Measurements from ENCODE around the gene AAGAB. TPM values are rescaled to one million over a fixed set of nuclear protein-coding genes. Genes with fewer than 3 reads are reported as not detected.

The AAGAB gene, protein sequence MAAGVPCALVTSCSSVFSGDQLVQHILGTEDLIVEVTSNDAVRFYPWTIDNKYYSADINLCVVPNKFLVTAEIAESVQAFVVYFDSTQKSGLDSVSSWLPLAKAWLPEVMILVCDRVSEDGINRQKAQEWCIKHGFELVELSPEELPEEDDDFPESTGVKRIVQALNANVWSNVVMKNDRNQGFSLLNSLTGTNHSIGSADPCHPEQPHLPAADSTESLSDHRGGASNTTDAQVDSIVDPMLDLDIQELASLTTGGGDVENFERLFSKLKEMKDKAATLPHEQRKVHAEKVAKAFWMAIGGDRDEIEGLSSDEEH
- total RNA-seq: 60.5 and 60.6 TPM in 2 replicates
- long read RNA-seq, transcript AAGAB-207 (10 exons, 2,251 nt): minor isoform, 47 of 547 reads
- long read RNA-seq, transcript AAGAB-201 (10 exons, 2,841 nt): major isoform, 411 of 547 reads
- long read RNA-seq, partial matches to known transcripts: 26 of 547 reads
- long read RNA-seq, other reads (novel, unspliced or antisense): 62 of 547 reads

DNA sequence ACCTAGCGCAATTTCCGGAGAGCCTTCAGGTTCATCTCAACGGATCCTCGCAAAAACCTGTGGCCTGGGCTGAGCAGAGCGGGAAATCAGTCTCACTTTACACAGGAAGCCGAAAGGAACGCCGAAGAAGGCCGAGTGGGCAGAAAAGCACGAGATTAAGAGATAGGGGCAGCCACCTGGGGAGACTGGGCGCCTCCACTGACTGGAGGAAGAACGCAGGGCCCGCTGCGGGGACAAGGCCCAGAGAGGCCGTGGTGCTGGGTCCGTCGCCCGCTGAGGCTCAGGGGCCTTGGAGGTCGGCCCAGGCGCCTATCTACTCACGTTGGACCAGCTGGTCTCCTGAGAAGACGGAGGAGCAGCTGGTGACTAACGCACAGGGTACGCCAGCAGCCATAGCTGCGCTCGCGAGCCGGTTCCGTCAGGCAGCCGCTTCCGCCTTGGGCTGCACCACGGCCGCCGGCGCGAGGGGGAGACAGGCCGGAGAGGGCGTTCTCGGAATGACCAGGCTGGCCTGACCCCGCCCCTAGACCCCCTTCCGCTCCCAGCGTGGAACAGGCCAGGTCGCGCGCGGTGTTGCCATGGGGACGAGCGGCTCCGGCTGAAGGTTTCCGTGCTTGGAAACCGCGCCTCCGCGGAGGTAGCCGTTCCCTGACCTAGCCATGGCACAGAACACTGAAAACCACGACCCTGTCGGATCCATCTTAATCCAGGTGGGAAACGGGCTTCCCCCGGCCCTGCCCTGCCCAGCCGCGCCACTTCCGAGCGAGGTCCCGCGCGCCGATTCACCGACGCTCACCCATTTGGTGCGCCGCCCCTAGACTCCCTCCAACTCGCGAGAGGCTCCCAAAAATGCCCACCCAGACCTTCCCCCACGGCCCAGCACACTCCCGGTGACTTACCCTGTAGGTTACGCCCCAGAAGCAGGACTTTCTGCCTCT is at the start of gene AAGAB, which contains the start of gene IQCH:
Gene AAGAB (minus strand): TSS at position 424 of the 938 bp plus-strand sequence. CDS start 30 bp downstream, at position 394.
Gene IQCH (plus strand): TSS at position 549 of the 938 bp plus-strand sequence. CDS start 111 bp downstream, at position 660.
- TF ChIP-seq, protein P1, sequence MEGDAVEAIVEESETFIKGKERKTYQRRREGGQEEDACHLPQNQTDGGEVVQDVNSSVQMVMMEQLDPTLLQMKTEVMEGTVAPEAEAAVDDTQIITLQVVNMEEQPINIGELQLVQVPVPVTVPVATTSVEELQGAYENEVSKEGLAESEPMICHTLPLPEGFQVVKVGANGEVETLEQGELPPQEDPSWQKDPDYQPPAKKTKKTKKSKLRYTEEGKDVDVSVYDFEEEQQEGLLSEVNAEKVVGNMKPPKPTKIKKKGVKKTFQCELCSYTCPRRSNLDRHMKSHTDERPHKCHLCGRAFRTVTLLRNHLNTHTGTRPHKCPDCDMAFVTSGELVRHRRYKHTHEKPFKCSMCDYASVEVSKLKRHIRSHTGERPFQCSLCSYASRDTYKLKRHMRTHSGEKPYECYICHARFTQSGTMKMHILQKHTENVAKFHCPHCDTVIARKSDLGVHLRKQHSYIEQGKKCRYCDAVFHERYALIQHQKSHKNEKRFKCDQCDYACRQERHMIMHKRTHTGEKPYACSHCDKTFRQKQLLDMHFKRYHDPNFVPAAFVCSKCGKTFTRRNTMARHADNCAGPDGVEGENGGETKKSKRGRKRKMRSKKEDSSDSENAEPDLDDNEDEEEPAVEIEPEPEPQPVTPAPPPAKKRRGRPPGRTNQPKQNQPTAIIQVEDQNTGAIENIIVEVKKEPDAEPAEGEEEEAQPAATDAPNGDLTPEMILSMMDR (IDR thresholded peaks at IDR 0.05; ENCODE audit: unreplicated experiment): no peak
- H3K27me3 Mint-ChIP-seq: no peaks in the 10 kb centered on the region
- peak; percentile 100 for DNase-seq (ENCODE audit: low spot score, unreplicated experiment)
- H3K9me3 Mint-ChIP-seq (ENCODE audit: low read depth): no peaks in the 10 kb centered on the region
- H3K27ac Mint-ChIP-seq: peak within 1 kb of the TSS; percentile 99
- no peaks in the 10 kb centered on the region for H3K36me3 Mint-ChIP-seq (ENCODE audit: insufficient read depth)
- peak within 1 kb of the TSS; percentile 94 for H3K4me3 Mint-ChIP-seq (ENCODE audit: low read depth)
- H3K4me1 Mint-ChIP-seq (ENCODE audit: low read depth): peaks cover 17% of the 10 kb centered on the region

DNA sequence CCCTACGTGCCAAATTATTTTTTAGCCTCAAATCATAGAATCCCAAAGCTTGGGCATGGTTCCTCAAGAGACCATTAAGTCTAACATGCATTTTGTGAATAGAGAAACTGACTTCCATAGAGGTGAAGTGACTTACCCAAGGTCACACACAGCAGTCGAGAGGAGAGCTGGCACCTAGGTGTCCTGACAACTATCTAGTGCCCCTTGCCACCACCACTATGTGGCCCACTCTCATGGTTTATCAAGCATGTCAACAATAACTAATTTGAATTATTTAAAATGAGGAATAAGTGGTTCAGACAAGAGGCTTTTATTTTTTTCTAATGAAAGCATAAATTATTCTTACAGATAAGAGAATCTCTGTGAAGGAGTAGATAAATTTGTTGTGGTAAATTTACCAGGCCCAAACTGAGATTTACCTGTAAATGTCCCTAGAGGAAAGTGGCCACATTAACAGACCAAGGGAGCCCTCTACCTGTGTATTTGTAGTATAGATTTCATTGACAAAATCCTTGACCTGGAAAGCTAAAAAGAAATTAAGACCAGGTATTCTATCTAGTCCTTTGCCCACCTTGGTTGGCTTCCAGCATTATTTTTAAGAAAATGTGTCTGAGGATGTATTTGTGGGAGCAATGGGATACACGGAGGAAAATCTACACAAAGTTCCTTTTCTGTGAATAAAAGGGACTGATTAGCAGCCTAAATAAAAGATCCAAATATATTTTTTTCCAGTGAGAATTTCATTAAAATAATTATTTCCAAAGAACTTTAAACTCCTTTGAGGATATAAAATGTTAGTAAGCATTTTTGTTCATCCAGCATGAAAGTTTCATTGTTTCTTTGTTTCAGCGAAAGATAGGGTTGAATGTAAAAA is 49.3 kb upstream of the AAGAB start:
- no peaks in the 10 kb centered on the region for H3K36me3 Mint-ChIP-seq (ENCODE audit: insufficient read depth)
- H3K9me3 Mint-ChIP-seq (ENCODE audit: low read depth): no peaks in the 10 kb centered on the region
- H3K27me3 Mint-ChIP-seq: no peaks in the 10 kb centered on the region
- no peak overlapping the region for H3K27ac Mint-ChIP-seq
- H3K4me3 Mint-ChIP-seq (ENCODE audit: low read depth): no peak overlapping the region
- no peaks in the 10 kb centered on the region for H3K4me1 Mint-ChIP-seq (ENCODE audit: low read depth)
- DNase-seq (ENCODE audit: low spot score, unreplicated experiment): no peak
- TF ChIP-seq, protein P1 (IDR thresholded peaks at IDR 0.05; ENCODE audit: unreplicated experiment): peak; percentile 67

DNA sequence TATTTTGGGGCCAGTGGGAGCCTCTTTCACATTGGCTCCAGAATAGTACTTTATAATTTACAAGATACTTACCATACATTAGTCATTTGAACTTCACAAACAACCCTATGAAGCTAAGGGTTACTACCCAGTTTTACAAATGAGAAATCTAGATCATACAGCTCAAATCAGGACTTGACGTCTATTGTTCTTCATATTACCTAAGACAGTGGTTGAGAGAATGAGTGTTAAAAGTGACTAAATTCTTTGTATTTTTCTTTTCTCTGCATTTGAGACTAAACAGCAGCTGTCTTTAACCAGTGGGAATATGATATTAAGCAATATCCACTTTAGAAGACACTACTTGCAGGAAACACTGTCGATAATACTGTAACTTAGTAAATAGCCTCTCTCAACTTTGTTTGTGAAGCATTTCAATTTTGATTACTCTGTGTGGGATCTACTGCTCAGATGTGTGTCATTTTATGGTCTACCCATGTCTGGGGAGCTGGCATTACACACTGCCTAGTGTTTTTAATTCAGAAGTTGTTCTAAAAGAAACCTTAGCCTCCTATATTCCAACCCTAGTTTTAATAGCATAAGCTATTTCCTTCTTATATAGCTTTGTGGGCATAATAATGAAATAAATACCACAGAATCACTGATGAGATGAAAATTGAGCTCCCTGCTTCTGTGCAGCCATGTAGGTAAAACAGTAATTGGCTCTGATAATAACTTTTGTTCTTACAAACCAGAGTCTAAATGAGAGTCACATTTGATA is 46.0 kb upstream of the AAGAB start:
- TF ChIP-seq, protein P1 (IDR thresholded peaks at IDR 0.05; ENCODE audit: unreplicated experiment): no peak
- no peaks in the 10 kb centered on the region for H3K9me3 Mint-ChIP-seq (ENCODE audit: low read depth)
- H3K4me1 Mint-ChIP-seq (ENCODE audit: low read depth): peaks cover 4% of the 10 kb centered on the region
- no peaks in the 10 kb centered on the region for H3K36me3 Mint-ChIP-seq (ENCODE audit: insufficient read depth)
- no peaks in the 10 kb centered on the region for H3K27me3 Mint-ChIP-seq
- H3K4me3 Mint-ChIP-seq (ENCODE audit: low read depth): no peak overlapping the region
- DNase-seq (ENCODE audit: low spot score, unreplicated experiment): no peak
- no peak overlapping the region for H3K27ac Mint-ChIP-seq

DNA sequence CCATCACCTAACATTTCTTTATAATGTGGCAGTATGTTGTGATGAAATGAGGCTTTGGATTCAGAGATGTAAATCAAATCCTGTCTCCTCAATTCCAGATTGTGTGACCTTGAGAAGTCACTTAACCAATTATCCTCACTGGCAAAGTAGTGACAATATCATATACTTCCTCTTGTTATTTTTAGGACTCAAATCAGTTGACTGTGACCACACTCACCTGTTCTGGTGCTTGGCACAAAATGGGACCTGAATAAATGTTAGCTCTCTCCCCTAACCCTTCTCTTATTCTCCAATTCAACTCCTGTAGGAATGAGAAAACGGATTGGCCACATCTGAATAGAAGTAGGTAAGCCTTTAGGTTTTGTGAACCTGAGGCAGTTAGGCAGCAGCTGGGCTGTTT is 42.2 kb upstream of the AAGAB start:
- no peak for DNase-seq (ENCODE audit: low spot score, unreplicated experiment)
- Mint-ChIP-seq H3K4me3 (ENCODE audit: low read depth) (no peak overlapping the region), H3K27ac (no peak overlapping the region), H3K4me1 (ENCODE audit: low read depth) (peaks cover 4% of the 10 kb centered on the region), H3K9me3 (ENCODE audit: low read depth) (no peaks in the 10 kb centered on the region), H3K36me3 (ENCODE audit: insufficient read depth) (no peaks in the 10 kb centered on the region), H3K27me3 (peaks cover 2% of the 10 kb centered on the region)
- TF ChIP-seq, protein P1 (IDR thresholded peaks at IDR 0.05; ENCODE audit: unreplicated experiment): no peak
